Astrocyte of the hippocampus (primary cell): ENCODE measurements around the gene METRN.

Source experiments
- DNase-seq: peaks from one replicate; pipeline ENCODE4 v3.0.0; 2011; ENCODE audit warnings: low read depth, low spot score

METRN gene

DNA sequence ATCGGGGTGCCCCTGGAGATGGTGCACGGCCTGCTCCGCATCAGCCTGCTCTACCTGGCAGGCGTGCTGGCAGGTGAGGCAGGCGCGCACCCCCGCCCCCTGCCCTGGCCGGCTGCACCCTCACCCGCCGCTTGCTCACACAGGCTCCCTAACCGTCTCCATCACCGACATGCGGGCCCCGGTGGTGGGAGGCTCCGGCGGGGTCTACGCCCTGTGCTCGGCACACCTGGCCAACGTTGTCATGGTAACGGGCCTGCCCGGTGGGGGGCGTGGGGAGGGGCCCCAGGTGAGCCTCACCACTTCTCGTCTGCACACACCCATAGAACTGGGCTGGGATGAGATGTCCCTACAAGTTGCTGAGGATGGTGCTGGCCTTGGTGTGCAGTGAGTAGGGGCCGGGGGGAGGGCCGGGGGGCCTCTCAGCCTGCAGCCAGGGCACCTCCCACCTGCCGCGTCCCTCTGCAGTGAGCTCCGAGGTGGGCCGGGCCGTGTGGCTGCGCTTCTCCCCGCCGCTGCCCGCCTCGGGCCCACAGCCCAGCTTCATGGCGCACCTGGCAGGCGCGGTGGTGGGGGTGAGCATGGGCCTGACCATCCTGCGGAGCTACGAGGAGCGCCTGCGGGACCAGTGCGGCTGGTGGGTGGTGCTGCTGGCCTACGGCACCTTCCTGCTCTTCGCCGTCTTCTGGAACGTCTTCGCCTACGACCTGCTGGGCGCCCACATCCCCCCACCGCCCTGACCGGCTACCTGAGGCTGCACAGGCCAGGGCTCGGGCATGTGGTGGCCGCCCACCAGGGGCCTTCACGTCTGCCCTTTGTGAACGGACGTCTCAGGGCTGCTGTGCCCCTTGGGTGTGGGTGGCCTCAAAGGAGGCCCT lies 37.4 kb upstream of the METRN start:
- DNase-seq: no peak

- no peak for DNase-seq
Measured at GRCh38 chr16:678209-678857, 36.6 kb upstream of the METRN start.

GRCh38 chr16:678858-679813 lies 35.8 kb upstream of the METRN start:
- DNase-seq: peak; percentile 74

- DNase-seq: peak; percentile 92
Measured at GRCh38 chr16:679814-680624, 34.9 kb upstream of the METRN start, which contains the start of gene STUB1. TSS of gene STUB1 (plus strand) at chr16:680410. CDS start at chr16:680526, 116 bp downstream.

DNA sequence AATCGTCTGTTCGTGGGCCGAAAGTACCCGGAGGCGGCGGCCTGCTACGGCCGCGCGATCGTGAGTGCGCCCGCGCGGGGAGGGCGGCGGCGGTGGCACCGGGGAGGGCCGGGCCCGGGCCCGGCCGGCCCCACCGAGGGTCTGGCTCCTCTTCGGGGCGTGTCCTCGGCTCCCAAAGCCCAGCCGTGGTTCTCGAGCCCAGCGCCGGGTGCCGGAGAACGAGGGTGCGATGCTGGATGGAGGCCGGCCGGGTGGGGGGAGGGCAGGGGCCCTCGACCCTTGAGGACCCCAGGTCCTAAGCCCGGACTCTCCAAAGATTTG lies 34.3 kb upstream of the METRN start:
- no peak for DNase-seq

- DNase-seq: peak; percentile 62
Measured at GRCh38 chr16:680967-681745, 33.8 kb upstream of the METRN start.

- DNase-seq: no peak
Measured at GRCh38 chr16:681746-682427, 33.0 kb upstream of the METRN start.

GRCh38 chr16:682493-683395 lies 32.2 kb upstream of the METRN start:
- no peak for DNase-seq

GRCh38 chr16:683396-684070 lies 31.4 kb upstream of the METRN start:
- no peak for DNase-seq

- peak; percentile 99 for DNase-seq
Measured at GRCh38 chr16:684071-684794, 30.7 kb upstream of the METRN start, which contains the start of gene JMJD8. TSS of gene JMJD8 (minus strand) at chr16:684334. CDS start at chr16:684319, 15 bp downstream.

GRCh38 chr16:684961-685696 lies 29.8 kb upstream of the METRN start:
- DNase-seq: no peak

DNA sequence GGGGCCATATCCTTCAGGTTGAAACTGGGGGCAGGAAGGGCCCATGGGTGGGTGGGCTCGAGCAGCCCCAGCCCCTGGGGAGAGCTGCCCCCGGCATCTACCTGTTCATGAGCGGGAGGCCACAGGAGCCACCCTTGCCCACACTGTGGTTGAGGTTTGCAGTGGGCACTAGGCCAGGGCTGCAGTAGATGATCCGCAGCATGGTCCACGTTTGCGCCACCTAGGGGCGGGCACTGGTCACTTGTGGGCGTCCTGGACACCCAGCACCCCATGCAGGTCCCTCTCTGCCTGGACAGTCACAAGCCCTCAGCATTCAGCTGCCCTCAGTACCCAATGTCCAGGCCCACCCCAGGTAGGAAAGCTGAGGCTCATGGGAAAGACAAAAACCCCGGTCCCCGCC lies 29.0 kb upstream of the METRN start:
- DNase-seq: peak; percentile 61

DNA sequence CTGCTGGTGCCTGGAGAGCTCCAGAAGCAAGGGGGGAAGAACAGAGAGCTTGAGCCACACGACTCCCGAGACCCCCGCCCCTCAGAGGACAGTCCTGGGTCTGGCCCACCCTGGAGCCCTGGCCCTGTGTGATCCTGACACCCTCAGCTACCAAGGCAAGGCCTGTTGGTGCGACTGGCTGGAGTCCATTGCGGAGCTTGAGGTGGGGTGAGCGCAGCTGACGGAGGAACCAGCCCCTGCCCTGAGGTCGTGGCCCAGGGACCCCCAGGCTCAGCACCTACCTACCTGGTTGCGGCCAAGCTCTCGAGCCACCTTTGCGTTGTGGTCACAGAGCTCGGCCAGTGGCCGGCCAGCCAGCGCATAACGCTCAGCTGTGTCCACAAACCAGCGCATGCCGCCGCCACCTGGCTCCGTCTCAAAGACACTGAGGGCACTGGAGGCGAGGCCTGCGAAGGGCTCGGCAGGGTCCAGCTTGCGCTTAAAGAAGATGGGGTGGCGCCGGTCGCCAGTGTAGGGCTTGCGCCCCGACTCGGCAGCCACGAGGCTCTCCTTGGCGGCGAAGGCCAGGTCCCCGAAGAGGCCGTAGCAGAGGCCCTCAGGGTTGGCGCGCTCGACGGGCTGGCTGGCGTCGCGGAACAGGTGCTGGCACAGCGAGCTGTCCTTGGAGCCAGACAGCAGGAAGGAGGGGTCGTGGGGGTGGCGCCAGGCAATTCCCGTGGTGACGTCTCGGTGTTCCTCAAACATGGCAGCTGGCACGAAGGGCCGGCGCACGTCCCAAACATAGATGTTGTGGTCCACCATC lies 28.3 kb upstream of the METRN start:
- DNase-seq: no peak

- no peak for DNase-seq
Measured at GRCh38 chr16:687499-687898, 27.4 kb upstream of the METRN start.

DNA sequence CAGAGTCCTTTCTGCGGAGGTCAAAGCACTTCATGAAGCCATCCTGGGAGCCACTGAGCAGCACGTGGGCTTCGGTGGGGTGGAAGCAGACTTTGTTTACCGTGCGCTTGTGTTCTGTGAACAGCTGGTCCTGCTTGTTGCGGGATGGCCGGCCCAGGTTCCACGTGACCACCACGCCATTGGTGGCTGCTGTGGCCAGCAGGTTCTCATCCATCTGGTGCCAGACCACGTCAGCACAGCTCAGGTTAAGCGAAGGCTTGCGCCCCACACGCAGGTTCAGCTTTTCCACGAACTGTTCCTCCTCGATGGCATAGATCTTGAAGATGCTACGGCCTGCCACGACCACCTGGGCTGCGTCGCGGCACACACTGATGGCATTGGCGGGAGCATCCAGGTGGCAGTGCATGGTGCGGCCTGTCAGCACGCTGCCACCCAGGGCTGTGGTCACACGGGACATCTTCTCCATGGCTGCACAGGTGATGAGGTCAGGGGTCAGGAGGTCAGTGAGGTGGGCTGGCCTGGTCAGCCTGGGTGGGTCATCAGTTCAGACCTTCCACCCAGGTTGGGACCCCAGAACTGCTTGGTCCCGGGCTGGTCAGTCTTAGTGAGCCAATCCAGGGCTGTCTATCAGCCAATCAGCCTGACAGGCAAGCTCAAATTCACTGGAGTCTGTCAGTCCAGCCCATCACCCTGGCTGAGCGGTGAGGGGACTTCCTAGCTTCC lies 25.6 kb upstream of the METRN start:
- no peak for DNase-seq
